Measurements from ENCODE around the gene BANF1.

BANF1 gene

DNA sequence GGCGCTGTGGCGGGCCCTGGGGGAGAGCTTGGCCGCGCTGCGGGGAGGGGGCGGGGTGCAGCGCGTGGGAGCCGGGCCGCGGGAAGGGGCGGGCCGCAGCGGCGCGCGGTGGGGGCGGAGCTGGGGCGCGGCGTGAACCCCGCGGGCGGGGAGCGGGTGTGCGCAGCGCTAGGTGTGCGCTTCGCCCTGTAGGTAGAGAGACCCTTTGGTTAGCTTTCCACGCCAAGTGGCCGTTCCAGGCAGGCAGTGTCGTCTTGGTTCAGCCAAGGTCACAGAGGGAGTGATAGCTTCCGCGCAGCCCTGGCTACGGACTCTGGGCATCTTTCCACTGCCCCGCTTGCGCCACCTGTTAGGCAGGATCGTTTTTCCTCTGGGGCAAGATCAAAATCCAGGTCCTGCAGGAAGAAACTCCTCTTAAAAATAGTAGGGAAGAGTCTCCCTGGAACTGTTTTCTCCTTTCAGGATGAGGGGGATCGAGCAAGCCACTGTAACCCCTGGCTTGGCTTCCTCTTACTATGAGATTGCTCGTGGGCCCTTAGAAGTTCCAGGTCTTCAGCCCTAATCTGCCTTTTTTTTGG is 434 bp downstream of the BANF1 start:
- TF ChIP-seq, protein P1, sequence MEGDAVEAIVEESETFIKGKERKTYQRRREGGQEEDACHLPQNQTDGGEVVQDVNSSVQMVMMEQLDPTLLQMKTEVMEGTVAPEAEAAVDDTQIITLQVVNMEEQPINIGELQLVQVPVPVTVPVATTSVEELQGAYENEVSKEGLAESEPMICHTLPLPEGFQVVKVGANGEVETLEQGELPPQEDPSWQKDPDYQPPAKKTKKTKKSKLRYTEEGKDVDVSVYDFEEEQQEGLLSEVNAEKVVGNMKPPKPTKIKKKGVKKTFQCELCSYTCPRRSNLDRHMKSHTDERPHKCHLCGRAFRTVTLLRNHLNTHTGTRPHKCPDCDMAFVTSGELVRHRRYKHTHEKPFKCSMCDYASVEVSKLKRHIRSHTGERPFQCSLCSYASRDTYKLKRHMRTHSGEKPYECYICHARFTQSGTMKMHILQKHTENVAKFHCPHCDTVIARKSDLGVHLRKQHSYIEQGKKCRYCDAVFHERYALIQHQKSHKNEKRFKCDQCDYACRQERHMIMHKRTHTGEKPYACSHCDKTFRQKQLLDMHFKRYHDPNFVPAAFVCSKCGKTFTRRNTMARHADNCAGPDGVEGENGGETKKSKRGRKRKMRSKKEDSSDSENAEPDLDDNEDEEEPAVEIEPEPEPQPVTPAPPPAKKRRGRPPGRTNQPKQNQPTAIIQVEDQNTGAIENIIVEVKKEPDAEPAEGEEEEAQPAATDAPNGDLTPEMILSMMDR (conservative IDR thresholded peaks at IDR 0.05; ENCODE audit: control insufficient read depth, insufficient read depth, low read depth, low read length): peak; percentile 5
- peak; percentile 51 for DNase-seq (ENCODE audit: low read depth)
- H3K4me3 ChIP-seq (ENCODE audit: control insufficient read depth, low read depth, low read length): peak overlapping the region; percentile 100

DNA sequence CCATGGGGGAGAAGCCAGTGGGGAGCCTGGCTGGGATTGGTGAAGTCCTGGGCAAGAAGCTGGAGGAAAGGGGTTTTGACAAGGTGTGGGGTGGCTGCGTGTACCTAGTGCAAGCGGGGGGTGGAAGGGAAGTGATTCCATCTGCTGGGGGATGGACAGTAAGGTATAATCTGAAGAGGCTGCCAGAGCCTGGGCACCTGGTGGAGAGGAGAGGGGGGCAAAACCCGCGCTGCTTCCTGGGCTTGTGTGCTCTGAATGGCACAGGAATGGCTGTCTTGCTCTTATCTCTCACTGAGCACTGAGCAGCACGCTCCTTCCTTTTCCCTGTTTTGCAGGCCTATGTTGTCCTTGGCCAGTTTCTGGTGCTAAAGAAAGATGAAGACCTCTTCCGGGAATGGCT is 988 bp downstream of the BANF1 start:
- DNase-seq (ENCODE audit: low read depth): no peak
- TF ChIP-seq, protein P1 (conservative IDR thresholded peaks at IDR 0.05; ENCODE audit: control insufficient read depth, insufficient read depth, low read depth, low read length): no peak
- peak overlapping the region; percentile 100 for H3K4me3 ChIP-seq (ENCODE audit: control insufficient read depth, low read depth, low read length)

DNA sequence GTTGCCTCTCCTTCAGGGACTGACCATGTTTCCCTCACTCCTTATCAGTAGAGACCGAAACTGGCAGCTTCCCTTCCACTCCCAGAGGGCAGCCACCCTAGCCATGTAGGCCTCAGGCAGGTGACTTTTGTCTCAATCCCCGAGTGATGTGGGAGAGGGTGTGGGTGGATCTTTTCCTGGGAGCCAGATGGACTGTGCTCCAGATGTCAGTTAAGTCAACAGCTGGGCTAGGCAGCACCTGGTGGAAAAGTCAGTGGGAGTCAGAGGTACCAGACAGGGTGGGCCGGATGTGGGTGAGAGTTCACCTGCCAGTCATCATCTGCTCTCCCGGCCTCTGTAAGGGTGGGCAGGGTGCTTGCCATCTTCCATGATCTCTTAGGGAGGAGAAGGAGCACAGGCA is 1.9 kb downstream of the BANF1 start:
- TF ChIP-seq, protein P1 (conservative IDR thresholded peaks at IDR 0.05; ENCODE audit: control insufficient read depth, insufficient read depth, low read depth, low read length): no peak
- DNase-seq (ENCODE audit: low read depth): no peak
- H3K4me3 ChIP-seq (ENCODE audit: control insufficient read depth, low read depth, low read length): no peak overlapping the region

DNA sequence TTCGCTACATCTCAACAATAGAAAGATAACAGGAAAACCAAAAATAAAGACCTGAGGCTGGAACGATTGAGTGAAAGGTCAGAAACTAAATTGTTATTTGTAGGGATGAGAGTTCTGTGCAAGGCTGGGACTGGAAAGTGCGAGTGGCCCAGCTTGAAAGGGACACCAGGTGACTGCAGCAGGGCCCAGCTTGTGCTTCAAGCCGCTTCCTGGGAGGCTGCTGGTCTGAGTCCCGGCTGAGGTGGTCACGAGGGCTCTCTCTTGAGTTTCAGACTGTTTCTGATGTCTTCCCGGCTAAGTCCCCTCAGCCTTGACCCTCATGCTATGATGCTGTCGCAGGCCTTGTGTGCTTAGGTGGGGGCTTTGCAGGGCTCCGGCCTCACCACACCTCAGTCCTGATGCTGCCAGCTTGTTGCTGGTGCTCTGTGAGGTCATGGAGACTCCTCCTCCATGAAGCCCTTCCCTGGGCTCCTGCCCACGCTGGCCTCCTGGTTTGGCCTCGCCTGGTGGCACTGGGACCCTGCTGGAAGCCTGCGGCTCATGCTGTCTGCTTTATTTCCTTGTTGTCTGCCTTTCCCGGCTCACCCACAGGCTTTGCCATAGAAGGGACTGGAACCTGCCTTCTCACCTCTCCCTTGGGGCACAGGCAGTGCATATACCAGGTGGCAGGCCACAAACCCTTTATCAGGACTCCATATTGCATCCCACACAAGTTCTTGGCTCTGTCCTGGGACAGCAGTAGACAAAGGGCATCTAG is 4.0 kb downstream of the BANF1 start:
- TF ChIP-seq, protein P1 (conservative IDR thresholded peaks at IDR 0.05; ENCODE audit: control insufficient read depth, insufficient read depth, low read depth, low read length): no peak
- H3K4me3 ChIP-seq (ENCODE audit: control insufficient read depth, low read depth, low read length): no peak overlapping the region
- no peak for DNase-seq (ENCODE audit: low read depth)

DNA sequence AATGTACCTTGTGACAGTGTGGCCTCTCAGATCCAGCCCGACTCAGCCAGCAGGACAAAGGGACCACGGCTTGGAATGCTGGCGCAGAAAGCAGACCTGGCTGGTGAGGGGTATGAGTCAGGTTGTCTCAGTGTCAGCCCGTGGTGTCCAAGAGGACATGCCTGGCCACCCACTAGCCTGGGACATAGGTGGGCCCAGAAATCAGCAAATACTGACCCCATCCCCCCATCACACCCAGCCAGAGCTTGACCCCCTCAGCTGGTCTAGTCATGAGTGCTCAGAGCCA is 4.5 kb downstream of the BANF1 start:
- H3K4me3 ChIP-seq (ENCODE audit: control insufficient read depth, low read depth, low read length): no peak overlapping the region
- TF ChIP-seq, protein P1 (conservative IDR thresholded peaks at IDR 0.05; ENCODE audit: control insufficient read depth, insufficient read depth, low read depth, low read length): no peak
- DNase-seq (ENCODE audit: low read depth): no peak

DNA sequence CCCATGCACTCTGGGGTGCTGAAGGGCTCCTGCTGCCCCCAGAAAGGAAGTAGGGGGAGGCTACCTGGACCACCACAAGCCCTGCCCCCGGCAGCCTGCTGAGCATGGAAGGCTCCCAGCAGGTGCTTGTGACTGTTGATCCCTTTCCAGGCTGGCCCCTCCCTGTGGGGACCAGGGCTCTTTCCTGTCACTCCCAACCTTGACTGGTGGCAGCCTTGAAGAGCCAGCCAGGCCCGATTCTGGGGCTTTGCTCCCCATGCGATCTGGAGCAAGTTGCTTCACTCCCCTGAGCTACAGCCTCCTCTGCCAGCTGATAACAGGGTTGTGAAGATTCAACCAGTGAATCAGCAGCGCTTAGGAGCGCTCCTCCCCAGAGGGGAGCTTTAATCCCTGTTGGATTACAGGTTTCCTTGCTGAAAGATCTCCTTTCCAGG is 4.9 kb downstream of the BANF1 start:
- H3K4me3 ChIP-seq (ENCODE audit: control insufficient read depth, low read depth, low read length): no peak overlapping the region
- no peak for DNase-seq (ENCODE audit: low read depth)
- TF ChIP-seq, protein P1 (conservative IDR thresholded peaks at IDR 0.05; ENCODE audit: control insufficient read depth, insufficient read depth, low read depth, low read length): no peak
